MM.1S (cell line): ENCODE results near the gene PAPSS2.
A peak's percentile ranks its signal among the peaks of the same experiment; 100 is the strongest.

ENCODE experiments used
- DNase-seq: peaks from one replicate; pipeline ENCODE4 v3.0.0-alpha.2; 2015
- H2AFZ ChIP-seq: fragments of 300-600 bp; sonication (generic); 2 replicates; pipeline ENCODE4 v1.6.0; 2016; ENCODE audit warnings: antibody characterized with exemption, low read length
- H3F3A ChIP-seq: fragments of 300-600 bp; sonication (generic); 2 replicates; pipeline ENCODE4 v1.6.1; 2016; ENCODE audit warnings: mild to moderate bottlenecking, antibody characterized with exemption, low read length, moderate library complexity, mixed read lengths; ENCODE audit not compliant: insufficient read depth
- H3K27ac ChIP-seq: fragments of 300-600 bp; sonication (generic); 2 replicates; pipeline ENCODE4 v1.5.1; 2016; ENCODE audit warnings: mild to moderate bottlenecking, low read length
- H3K27me3 ChIP-seq: fragments of 300-600 bp; sonication (generic); replicated peaks from 2 replicates; pipeline ENCODE4 v1.6.0; 2016; ENCODE audit warnings: low read length; ENCODE audit not compliant: insufficient read depth
- H3K36me3 ChIP-seq: fragments of 300-600 bp; sonication (generic); replicated peaks from 2 replicates; pipeline ENCODE4 v1.6.1; 2016; ENCODE audit warnings: mild to moderate bottlenecking, low read length, mixed read lengths; ENCODE audit not compliant: insufficient read depth
- H3K4me1 ChIP-seq: fragments of 300-600 bp; sonication (generic); 2 replicates; pipeline ENCODE4 v1.6.1; 2016; ENCODE audit warnings: low read length, mixed read lengths
- H3K4me2 ChIP-seq: fragments of 300-600 bp; sonication (generic); 2 replicates; pipeline ENCODE4 v1.6.0; 2016; ENCODE audit warnings: low read depth, low read length
- H3K4me3 ChIP-seq: fragments of 300-600 bp; sonication (generic); 2 replicates; pipeline ENCODE4 v1.5.1; 2016; ENCODE audit warnings: low read length, mixed read lengths
- H3K79me2 ChIP-seq: fragments of 300-600 bp; sonication (generic); 2 replicates; pipeline ENCODE4 v1.6.1; 2016; ENCODE audit warnings: mixed run types, low read length, mixed read lengths
- H3K9ac ChIP-seq: fragments of 300-600 bp; sonication (generic); 2 replicates; pipeline ENCODE4 v1.6.1; 2016; ENCODE audit warnings: low read length, mixed read lengths
- H3K9me2 ChIP-seq: fragments of 300-600 bp; sonication (generic); replicated peaks from 2 replicates; pipeline ENCODE4 v1.6.1; 2016; ENCODE audit warnings: mild to moderate bottlenecking, low read length, mixed read lengths; ENCODE audit not compliant: insufficient read depth
- H3K9me3 ChIP-seq: fragments of 300-600 bp; sonication (generic); replicated peaks from 2 replicates; pipeline ENCODE4 v1.6.1; 2016; ENCODE audit warnings: mild to moderate bottlenecking, low read length, mixed read lengths; ENCODE audit not compliant: insufficient read depth
- H4K20me1 ChIP-seq: fragments of 300-600 bp; sonication (generic); 2 replicates; pipeline ENCODE4 v1.6.1; 2016; ENCODE audit warnings: mild to moderate bottlenecking, low read length, moderate library complexity, mixed read lengths; ENCODE audit not compliant: insufficient read depth
- EZH2 ChIP-seq: fragments of 300-600 bp; sonication (generic); optimal IDR thresholded peaks from 2 replicates; pipeline ENCODE3; 2017; ENCODE audit warnings: low read depth, mild to moderate bottlenecking, antibody characterized with exemption, low read length, mixed read lengths
- EZH2phosphoT487 ChIP-seq: fragments of 300-600 bp; sonication (generic); IDR thresholded peaks from 2 replicates; pipeline ENCODE4 v1.6.1; 2018; ENCODE audit warnings: antibody characterized with exemption, low read length
- TF ChIP-seq, protein P1 (sequence below): fragments of 300-600 bp; sonication (generic); IDR thresholded peaks from 2 replicates; pipeline ENCODE4 v1.5.1; 2016; ENCODE audit warnings: antibody characterized with exemption, low read length, mixed read lengths

The PAPSS2 gene

GRCh38 chr10:87634311-87634710 lies 25.4 kb upstream of the PAPSS2 start:
- no peak overlapping the region for H2AFZ ChIP-seq
- no peak overlapping the region for H3K4me2 ChIP-seq
- no peaks in the 10 kb centered on the region for H3K27me3 ChIP-seq
- H3K4me1 ChIP-seq: peaks cover 17% of the 10 kb centered on the region
- no peaks in the 10 kb centered on the region for H3K9me3 ChIP-seq
- no peak for TF ChIP-seq EZH2
- TF ChIP-seq, protein P1, sequence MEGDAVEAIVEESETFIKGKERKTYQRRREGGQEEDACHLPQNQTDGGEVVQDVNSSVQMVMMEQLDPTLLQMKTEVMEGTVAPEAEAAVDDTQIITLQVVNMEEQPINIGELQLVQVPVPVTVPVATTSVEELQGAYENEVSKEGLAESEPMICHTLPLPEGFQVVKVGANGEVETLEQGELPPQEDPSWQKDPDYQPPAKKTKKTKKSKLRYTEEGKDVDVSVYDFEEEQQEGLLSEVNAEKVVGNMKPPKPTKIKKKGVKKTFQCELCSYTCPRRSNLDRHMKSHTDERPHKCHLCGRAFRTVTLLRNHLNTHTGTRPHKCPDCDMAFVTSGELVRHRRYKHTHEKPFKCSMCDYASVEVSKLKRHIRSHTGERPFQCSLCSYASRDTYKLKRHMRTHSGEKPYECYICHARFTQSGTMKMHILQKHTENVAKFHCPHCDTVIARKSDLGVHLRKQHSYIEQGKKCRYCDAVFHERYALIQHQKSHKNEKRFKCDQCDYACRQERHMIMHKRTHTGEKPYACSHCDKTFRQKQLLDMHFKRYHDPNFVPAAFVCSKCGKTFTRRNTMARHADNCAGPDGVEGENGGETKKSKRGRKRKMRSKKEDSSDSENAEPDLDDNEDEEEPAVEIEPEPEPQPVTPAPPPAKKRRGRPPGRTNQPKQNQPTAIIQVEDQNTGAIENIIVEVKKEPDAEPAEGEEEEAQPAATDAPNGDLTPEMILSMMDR: no peak
- H3F3A ChIP-seq: no peaks in the 10 kb centered on the region
- no peaks in the 10 kb centered on the region for H4K20me1 ChIP-seq
- DNase-seq: no peak
- H3K27ac ChIP-seq: no peak overlapping the region
- no peak overlapping the region for H3K4me3 ChIP-seq
- H3K9ac ChIP-seq: no peak overlapping the region
- H3K79me2 ChIP-seq: no peaks in the 10 kb centered on the region
- no peaks in the 10 kb centered on the region for H3K36me3 ChIP-seq
- no peaks in the 10 kb centered on the region for H3K9me2 ChIP-seq

- Histone ChIP-seq H3K9me3 (no peaks in the 10 kb centered on the region), H3K79me2 (no peaks in the 10 kb centered on the region), H3K4me2 (peak overlapping the region; percentile 43), H3K27me3 (no peaks in the 10 kb centered on the region), H4K20me1 (no peaks in the 10 kb centered on the region), H2AFZ (peak overlapping the region; percentile 20; the same call in 1 of the 2 replicates), H3K4me1 (peaks cover 28% of the 10 kb centered on the region), H3K4me3 (no peak overlapping the region), H3K36me3 (no peaks in the 10 kb centered on the region), H3K27ac (no peak overlapping the region), H3K9ac (no peak overlapping the region), H3F3A (no peaks in the 10 kb centered on the region), H3K9me2 (no peaks in the 10 kb centered on the region)
- peak; percentile 62 for DNase-seq
- TF ChIP-seq, protein P1: no peak
- no peak for TF ChIP-seq EZH2
- TF ChIP-seq EZH2phosphoT487: no peak
Observed at GRCh38 chr10:87635498-87636312, 24.0 kb upstream of the PAPSS2 start.

DNA sequence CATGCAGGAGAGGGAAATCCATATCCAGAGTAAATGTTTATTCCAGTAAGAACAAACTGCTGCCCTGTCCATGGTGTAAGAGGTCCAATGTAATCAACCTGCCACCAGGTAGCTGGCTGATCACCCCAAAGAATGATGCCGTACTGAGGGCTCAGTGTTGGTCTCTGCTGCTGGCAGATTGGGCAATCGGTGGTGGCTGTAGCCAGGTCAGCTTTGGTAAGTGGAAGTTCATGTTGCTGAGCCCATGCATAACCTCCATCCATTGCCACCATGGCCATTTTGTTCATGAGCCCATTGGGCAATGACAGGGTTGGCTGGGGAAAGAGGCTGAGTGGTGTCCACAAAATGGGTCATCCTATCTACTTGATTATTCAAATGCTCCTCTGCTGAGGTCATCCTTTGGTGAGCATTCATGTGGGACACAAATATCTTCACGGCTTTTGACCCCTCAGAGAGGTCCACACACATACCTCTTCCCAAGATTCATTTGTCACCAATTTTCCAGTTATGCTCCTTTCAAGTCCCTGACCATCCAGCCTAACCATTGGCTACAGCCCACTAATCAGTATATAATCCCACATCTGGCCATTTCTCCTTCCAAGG lies 23.3 kb upstream of the PAPSS2 start:
- no peaks in the 10 kb centered on the region for H3K36me3 ChIP-seq
- DNase-seq: no peak

More for the DNA sequence above, 23.3 kb upstream of the PAPSS2 start:
- TF ChIP-seq, protein P1: no peak
- no peak for TF ChIP-seq EZH2
- TF ChIP-seq EZH2phosphoT487: no peak
- no peaks in the 10 kb centered on the region for H4K20me1 ChIP-seq
- peaks cover 3% of the 10 kb centered on the region for H3F3A ChIP-seq
- H3K27me3 ChIP-seq: no peaks in the 10 kb centered on the region
- H3K27ac ChIP-seq: no peak overlapping the region
- peak overlapping the region; percentile 43; the same call in 1 of the 2 replicates for H3K4me2 ChIP-seq
- H3K4me3 ChIP-seq: no peak overlapping the region
- H2AFZ ChIP-seq: no peak overlapping the region
- no peaks in the 10 kb centered on the region for H3K79me2 ChIP-seq
- H3K4me1 ChIP-seq: peaks cover 35% of the 10 kb centered on the region
- no peaks in the 10 kb centered on the region for H3K9me2 ChIP-seq
- H3K9me3 ChIP-seq: no peaks in the 10 kb centered on the region
- H3K9ac ChIP-seq: no peak overlapping the region
